ENCODE data around the gene HDDC3. TPM values are rescaled to one million over a fixed set of nuclear protein-coding genes. Genes with fewer than 3 reads are reported as not detected.

The HDDC3 gene
- total RNA-seq, 1 donor from 2014 or later, result 7.9 TPM

DNA sequence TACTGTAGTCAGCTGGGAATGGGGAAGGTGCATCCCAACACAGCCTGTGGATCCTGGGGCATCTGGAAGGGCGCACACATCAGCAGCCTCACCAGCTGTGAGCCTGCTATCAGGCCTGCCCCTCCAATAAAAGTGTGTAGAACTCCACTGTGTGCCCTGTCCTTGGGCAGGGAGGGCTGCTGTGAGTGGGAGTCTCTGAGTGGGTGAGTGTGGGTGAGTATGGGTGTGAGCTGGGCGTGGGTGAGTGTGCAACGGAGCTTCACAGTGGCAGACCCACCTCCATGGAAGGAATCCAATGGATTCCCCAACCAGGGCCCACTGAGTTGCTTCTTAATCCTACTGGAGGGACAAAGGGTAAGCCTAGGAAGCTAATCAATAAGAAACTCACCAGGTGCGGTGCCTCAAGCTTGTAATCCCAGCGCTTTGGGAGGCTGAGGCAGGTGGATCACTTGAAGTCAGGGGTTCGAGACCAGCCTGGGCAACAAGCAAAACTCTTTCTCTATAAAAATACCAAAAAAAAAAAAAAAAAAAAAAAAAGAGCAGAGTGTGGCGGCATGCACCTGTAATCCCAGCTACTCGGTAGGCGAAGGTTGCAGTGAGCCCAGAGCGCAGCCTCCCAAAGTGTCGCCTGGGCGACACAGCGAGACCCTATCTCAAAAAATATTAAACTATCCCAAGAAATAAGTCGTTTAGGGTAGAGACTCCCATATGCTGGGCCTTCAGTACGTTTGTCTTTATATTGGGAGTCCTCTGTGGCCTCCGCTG is 21.8 kb upstream of the HDDC3 start:
- DNase-seq, result no peak

DNA sequence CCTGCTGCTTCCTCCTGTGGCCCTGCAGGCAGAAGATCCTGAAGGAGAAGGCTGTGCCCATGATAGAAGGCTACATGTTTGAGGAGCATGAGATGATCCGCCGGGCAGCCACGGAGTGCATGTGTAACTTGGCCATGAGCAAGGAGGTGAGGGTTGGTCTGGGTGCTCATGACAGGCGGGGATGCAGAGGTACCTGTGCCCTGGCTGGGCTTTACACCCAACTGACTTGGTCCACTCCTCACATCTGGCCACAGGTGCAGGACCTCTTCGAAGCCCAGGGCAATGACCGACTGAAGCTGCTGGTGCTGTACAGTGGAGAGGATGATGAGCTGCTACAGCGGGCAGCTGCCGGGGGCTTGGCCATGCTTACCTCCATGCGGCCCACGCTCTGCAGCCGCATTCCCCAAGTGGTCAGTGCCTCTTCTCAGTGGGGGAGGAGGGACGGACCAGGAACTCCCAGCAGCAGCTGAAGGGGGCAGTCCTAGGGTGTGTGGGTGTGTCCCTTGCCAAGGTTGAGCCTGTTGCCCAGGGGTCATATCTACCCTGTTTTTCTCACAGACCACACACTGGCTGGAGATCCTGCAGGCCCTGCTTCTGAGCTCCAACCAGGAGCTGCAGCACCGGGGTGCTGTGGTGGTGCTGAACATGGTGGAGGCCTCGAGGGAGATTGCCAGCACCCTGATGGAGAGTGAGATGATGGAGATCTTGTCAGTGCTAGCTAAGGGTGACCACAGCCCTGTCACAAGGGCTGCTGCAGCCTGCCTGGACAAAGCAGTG is 20.7 kb upstream of the HDDC3 start:
- no peak for DNase-seq

DNA sequence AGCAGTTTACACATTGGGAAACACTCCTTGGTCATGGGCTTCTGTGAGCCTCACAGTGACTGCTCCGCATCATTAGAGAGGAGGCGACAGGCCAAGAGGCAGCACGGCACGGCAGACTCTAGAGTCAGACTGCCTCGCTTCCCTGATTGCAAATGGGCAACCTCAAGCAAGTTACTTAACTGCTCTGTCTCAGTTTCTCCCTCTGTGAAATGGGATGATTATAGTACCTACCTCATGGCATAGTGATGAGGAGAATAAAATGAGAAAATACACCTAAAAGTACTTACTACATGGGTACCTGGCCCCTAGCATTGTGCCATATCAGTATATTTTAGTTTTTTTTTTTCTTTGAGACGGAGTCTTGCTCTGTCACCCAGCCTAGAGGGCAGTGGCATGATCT is 18.3 kb upstream of the HDDC3 start:
- no peak for DNase-seq

DNA sequence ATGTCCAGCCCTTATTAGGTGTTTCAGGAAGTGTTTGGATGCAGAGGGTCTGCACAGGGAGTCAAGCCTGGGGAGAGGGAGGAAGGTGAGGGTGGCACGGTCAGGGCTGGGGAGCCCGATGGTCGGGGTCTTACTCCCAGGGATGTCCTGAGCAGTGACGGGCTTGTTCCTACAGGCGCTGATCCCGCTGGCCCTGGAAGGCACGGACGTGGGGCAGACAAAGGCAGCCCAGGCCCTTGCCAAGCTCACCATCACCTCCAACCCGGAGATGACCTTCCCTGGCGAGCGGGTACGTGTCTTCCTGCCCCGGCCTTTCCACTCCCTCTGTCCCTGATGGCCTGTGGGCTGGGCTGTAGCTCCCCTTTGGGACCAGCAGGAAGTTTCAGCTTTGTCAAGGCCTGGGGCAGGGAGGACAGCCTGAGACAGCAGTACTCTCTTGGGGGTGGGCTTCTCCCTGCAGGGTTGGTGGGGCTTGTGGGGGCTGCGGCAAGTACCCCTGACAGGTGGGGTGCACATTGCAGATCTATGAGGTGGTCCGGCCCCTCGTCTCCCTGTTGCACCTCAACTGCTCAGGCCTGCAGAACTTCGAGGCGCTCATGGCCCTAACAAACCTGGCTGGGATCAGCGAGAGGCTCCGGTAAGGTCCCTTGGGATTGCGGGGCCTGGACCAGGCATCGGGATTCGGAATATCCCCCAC is 17.8 kb upstream of the HDDC3 start:
- no peak for DNase-seq

DNA sequence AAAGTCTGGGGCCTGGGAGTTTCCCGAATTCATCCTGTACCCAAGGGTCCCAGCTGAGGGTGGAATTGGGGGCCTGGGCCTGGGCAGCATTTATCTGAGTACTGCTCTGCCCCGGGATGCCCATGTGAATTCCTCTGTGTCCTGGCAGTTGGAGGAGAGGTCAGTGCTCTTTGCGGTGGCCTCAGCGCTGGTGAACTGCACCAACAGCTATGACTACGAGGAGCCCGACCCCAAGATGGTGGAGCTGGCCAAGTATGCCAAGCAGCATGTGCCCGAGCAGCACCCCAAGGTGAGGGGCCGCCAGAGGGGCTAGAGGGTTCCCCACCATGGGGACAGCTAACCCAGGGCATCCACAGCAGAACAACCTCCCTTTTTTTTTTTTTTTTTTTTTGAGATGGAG is 16.2 kb upstream of the HDDC3 start:
- DNase-seq, result no peak

DNA sequence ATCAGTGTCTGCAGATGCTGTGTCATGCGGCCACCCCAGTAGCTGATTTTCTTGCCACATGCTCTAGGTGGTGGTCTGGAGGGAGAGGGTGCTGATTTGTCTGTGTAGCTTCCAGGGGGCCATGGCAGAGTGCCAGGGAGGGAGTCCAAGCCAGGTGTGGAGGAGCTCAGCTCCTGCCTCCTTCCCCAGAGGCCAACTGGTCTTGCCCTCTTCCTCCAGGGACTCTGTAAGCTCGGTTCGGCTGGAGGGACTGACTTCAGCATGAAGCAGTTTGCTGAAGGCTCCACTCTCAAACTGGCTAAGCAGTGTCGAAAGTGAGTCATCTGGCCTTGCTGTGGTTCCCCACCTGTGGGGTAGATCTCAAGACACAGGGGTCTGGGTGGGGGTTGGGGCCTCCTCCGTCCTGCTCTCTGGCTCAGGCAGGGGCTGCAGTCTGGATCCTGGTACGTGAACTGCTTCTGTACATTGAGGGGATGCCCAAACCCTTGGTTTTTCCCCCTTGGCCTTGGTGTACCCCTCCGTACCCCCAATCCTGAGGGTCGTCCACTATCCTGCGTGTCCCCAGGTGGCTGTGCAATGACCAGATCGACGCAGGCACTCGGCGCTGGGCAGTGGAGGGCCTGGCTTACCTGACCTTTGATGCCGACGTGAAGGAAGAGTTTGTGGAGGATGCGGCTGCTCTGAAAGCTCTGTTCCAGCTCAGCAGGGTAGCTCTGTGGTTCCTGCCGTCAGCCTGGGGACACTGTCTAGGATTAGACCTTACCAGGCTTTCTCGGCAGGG is 15.4 kb upstream of the HDDC3 start:
- DNase-seq, result no peak

DNA sequence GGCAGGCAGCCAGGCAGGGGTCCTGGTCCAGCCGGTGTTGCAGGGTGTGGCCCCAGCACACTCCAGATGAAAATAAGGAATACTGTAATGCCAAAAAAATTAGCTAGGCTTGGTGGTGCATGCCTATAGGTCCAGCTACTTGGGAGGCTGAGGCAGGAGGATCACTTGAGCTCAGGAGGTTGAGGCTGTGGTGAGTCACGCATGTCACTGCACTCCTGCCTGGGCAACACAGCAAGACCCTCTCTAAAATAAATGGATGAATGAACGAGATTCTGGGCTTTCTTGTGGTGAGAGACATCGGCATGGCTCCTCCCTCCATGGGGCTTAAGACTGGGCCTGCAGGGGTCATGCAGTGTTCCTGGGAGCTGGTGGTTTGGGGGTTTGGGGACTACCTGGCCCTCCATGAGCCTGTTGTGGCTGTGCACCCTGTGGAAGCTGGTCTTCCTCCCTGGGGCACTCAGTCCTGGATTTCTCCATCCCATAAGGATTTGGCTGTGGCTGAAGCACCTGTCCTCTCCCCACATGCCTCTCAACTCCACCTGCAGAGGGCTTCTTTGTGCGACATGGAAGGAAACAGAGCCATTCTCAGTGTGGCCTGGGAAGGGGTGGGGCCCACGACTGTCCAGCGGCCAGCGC is 14.7 kb upstream of the HDDC3 start:
- DNase-seq, result no peak

DNA sequence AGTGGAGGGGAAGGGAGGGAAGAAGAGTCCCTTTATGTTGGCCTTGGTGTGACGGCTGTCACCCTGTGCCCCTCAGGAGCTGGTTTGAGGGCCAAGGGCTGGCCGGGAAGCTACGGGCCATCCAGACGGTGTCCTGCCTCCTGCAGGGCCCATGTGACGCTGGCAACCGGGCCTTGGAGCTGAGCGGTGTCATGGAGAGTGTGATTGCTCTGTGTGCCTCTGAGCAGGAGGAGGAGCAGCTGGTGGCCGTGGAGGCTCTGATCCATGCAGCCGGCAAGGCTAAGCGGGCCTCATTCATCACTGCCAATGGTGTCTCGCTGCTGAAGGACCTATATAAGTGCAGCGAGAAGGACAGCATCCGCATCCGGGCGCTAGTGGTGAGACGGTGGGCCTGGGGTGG is 14.2 kb upstream of the HDDC3 start:
- DNase-seq, result no peak

DNA sequence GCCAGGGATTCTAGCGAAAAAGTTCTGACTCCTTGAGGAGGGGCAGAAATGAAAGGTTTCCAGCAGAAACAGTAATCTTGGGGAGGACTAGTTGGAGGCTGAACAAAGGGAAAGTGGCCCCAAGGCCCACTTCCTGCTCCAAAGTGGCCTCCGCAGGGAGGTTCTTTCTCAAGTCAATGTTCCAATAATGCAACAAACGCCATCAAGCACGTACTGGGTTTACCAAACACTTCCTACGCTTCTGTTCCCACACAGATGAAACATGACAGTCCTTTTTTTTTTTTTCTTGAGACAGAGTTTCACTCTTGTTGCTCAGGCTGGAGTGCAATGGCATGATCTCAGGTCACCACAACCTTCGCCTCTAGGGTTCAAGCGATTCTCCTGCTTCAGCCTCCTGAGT is 12.7 kb upstream of the HDDC3 start:
- no peak for DNase-seq

DNA sequence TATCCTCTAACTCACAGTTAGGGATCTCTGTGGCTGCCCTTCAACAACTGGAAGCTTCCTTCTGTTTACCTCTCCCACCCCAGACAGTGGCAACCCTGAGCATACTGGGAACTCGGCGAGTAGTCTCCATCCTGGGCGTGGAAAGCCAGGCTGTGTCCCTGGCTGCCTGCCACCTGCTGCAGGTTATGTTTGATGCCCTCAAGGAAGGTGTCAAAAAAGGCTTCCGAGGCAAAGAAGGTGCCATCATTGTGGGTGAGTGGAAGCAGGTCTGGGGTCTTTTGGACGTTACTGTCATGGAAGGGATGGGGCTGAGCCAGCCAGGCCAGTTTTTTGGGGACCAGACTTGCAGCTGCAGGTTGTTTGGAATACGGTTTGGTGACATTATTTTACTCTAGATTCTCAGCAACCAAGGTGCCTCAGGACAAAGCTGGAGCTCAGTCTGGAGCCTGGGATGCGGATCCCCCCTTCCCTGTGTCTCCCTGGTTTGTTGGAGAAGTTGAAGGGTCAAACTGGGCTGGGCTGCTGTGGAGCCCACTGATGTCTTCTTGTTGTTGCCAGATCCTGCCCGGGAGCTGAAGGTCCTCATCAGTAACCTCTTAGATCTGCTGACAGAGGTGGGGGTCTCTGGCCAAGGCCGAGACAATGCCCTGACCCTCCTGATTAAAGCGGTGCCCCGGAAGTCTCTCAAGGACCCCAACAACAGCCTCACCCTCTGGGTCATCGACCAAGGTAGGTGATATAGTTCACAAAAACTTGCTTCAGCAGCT is 10.2 kb upstream of the HDDC3 start:
- DNase-seq, result no peak

DNA sequence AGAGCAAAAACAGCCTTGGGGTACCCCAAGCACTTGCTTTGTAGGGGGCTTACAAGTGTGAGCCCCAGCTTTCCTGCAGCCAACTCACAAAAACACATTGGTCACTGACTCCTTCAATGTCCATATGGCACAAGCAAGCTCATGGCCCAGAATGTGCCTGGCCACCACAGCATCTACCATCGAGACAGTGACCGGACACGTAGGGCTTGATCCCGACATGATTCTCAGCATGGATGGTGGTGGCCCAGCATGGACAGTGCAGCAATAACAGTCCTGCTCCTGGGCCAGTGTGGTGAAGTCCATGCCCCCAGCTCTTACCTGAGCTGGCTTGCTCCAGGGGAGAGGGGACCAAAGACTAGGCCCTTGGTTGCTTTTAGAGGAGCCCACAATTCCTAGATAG is 8.7 kb upstream of the HDDC3 start:
- DNase-seq, result no peak

DNA sequence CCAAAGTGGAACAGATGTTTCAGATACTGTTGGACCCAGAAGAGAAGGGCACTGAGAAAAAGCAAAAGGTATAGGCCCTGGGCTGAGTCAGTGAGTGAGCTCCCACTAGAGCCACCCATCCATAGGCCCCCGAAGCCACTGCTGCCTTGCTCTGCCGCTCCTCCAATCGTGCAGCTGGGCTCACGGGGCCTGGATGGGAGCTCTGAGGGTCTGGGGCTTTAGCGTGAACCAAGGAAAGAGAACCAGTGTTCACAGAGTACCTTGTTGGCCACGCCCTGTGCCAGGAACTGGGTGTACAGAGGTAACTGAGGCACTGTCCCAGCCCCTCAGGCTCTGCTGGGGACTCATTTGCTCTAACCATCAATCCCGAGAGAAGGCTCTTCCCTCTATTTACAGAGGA is 7.4 kb upstream of the HDDC3 start:
- no peak for DNase-seq

DNA sequence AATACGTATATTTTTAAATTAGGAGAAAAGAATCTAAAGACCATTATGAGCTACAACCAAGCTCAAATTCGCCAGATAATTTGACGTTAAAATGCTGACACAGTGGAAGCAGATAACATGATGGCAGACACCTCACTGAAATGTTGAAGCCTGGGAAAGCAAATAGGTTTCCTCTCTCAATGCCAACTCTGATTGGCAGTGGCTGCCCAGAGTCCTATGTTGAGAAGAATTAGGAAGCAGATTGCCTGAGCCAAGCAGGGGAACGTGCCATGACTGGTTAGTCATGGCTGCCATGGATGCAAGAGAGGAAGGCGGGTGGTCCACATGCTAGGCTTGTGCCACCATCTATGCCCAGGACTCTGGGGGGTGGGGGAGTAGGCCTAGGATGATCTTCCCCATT is 5.9 kb upstream of the HDDC3 start:
- no peak for DNase-seq

DNA sequence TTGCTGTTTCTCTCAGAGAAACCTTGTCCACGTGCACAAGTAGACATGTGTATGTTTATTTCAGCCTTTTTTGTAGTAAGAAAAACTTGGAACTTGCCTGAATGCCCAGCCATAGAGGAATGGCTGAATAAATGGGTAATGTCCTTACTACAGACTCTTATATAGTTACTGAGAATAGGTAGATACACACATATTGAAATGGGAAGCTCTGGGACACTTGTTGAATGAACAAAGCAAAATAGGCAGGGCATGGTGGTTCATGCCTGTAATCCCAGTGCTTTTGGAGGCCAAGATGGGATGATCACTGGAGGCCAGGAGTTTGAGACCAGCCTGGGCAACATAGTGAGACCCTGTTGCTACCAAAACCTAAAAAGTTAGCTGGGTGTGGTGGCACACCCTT is 4.5 kb upstream of the HDDC3 start:
- no peak for DNase-seq

DNA sequence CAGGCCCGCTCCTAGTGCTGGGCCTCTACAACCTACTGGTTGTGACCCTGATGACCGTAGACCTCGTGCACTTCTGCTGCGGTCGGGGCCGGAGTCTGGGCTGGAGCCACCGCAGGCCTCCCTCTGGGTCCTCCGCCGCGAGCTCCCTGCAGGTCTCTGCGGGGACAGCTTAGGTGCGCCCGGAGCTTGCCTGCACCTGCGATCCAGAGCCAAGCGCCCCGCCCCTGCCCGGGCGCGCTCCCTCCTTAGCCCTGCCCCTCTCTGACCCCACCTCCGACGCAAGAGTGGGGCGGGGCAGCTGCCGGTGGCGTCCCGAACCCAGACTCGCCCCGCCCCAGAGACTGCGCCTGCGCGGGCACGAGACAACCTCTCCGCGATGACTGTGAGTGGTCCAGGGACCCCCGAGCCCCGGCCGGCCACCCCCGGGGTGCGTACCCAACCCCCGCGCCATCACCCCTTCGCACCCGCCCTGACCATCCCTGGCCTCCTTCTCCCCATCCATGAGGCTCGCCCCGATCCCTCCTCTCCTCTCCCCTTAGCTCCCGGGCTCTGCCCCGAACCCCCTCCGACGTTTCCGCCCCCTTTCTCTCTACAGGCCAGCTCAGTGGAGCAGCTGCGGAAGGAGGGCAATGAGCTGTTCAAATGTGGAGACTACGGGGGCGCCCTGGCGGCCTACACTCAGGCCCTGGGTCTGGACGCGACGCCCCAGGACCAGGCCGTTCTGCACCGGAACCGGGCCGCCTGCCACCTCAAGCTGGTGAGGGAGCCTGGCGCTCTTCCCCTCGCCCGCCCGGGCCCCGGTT is 2.8 kb upstream of the HDDC3 start, which contains the start of gene UNC45A:
UNC45A (plus strand) TSS at position 337 of the 803 bp plus-strand sequence; CDS start at position 377, 40 bp downstream.
- peak; percentile 67 for DNase-seq

DNA sequence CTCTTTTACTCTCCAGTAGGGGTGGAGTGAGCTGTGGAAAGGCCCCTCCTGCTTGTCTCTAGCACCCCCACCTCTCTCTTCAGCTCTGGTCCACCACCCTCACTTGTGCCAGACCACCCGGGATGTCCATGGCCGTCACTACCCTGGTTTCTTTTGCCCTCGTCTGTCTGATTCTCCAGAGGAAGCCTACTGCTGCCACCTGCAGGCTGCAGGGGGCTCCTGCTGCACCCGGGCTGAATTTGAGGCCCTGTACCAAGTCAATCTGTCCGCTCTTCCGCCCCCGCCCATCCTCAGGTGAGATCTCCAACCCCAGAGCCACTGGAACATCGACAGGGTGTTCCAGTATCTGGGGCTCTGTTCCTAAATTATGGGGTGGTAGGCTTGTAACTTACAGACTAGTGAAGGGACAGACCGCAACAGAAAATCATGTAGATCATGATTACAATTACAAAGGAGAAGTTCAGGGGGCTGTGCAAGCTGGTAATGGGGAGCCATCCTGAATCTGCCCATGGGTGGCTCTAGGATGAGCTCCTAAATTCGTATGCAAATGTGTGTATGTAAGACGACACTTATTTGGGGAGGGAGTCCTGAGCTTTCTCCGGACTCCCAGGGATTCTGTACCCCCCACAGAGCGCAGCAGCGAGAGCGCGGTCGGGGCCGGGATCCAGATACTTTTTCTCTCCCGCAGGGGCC is 2.1 kb upstream of the HDDC3 start:
- DNase-seq, result peak; percentile 40

DNA sequence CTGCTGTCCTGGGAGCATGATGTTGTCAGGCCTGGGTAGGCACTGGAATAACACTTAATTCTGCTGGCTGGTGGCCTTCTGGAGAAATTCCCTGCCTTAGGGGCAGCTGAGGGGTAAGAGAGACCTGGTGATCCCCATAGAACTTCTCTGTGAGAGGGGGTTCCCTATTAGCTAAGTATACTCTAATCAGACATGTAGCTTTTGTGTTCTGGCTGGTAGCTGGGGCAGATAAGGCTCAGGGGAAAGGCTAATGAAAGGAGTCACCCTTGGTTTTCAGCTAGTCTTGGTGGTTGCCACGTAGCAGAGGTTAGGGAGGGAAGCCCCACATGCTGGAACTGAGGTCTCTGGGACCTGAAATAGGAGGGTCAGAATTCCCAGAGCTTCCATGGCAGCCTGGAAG is 952 bp upstream of the HDDC3 start:
- no peak for DNase-seq

DNA sequence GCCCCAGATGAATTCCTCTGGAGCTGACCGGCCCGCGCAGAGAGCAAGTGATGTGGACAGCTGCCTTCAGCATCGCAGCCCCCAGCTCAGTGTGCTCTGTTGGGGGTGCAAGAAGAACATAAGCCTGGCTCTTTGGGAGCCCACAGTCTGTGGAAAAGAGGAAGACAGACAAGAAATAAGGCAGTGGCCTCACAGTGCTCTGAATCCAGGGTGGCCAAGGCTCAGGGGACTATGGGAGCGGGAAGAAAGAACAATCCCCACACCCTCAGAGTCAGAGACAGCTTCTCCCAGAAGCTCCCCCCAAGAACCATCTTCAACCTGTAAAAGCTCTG is 277 bp upstream of the HDDC3 start:
- no peak for DNase-seq

DNA sequence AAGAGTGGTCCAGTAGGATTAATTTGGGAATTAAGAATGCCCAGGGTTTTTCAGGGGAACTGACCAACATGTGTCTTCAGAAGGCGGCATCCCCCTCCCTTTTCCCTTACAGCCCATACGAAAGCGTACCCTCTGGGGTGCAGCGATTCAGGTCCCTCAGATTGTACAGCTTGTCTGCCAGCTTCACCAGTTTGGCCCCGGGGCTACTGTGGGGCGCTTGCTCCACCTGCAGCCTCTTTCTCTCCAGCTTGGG is 848 bp downstream of the HDDC3 start:
- no peak for DNase-seq

All from skin of body (tissue), 2 donors.